Muscle of leg (tissue), 11 donors: ENCODE data around the gene ALOX12B. TPM values are rescaled to one million over a fixed set of nuclear protein-coding genes. Genes with fewer than 3 reads are reported as not detected.
"Not testable (repeated sequence)": the region's sequence is repeated elsewhere in the genome, so short reads cannot be mapped to it uniquely, and the experiment has no call there.

Source experiments
- DNase-seq: peaks from one replicate; pipeline ENCODE4 v3.0.0; 2013
- H3K27ac ChIP-seq: one replicate; pipeline ENCODE4 v1.5.1; 2013; ENCODE audit warnings: mild to moderate bottlenecking, low read length, control low read depth
- H3K27me3 ChIP-seq: one replicate; pipeline ENCODE4 v1.6.1; 2013; ENCODE audit warnings: low read length; ENCODE audit not compliant: control insufficient read depth, insufficient read depth
- H3K36me3 ChIP-seq: one replicate; pipeline ENCODE4 v1.6.1; 2013; ENCODE audit warnings: low read length; ENCODE audit not compliant: control insufficient read depth, insufficient read depth
- H3K4me1 ChIP-seq: one replicate; pipeline ENCODE4 v1.6.1; 2013; ENCODE audit warnings: low read length; ENCODE audit not compliant: control insufficient read depth, insufficient read depth
- H3K4me3 ChIP-seq: one replicate; pipeline ENCODE4 v1.5.1; 2013; ENCODE audit warnings: low read length, control low read depth
- H3K9me3 ChIP-seq: replicated peaks from 2 replicates; pipeline ENCODE4 v1.6.1; 2013; ENCODE audit warnings: low read depth, low read length; ENCODE audit not compliant: control insufficient read depth
- WGBS: methylation state at CpG from one replicate; pipeline ENCODE4 v1.1.5; 2013; ENCODE audit warnings: missing lambda C conversion rate; ENCODE audit not compliant: insufficient coverage; 5-methylcytosine and 5-hydroxymethylcytosine counted together
- polyA plus RNA-seq, 8 donors: library from polyadenylated mRNA; unstranded; fragments of 120-200 nt; gene quantifications; one replicate each; pipeline versions ENCODE4 v1.2.1 to v1.2.3, GENCODE V29; 2013; ENCODE audit warnings: inconsistent platforms in 1 of 8, low replicate concordance in 1 of 8; ENCODE audit not compliant: insufficient read length in 8 of 8, insufficient read depth in 1 of 8
- total RNA-seq: library from RNA; stranded (reverse); fragments of 120-200 nt; gene quantifications from one replicate; pipeline ENCODE4 v1.2.4, GENCODE V29; 2013

ALOX12B gene
- total and polyA plus RNA-seq, 9 donors = not detected

- H3K27ac ChIP-seq = peak overlapping the region; percentile 80
- peak; percentile 94 for DNase-seq
- H3K36me3 ChIP-seq = no peaks in the 10 kb centered on the region
- peak overlapping the region; percentile 77 for H3K4me3 ChIP-seq
- under 1% methylated on average over 26 of the region's 38 CpGs for WGBS
- H3K9me3 ChIP-seq = no peaks in the 10 kb centered on the region
- peaks cover 41% of the 10 kb centered on the region for H3K4me1 ChIP-seq
- H3K27me3 ChIP-seq = peaks cover 71% of the 10 kb centered on the region
Observed at GRCh38 chr17:8118769-8119580, 31.5 kb upstream of the ALOX12B start.

GRCh38 chr17:8117980-8118768, 30.7 kb upstream of the ALOX12B start, which contains the start of gene ALOXE3:
Gene ALOXE3, minus strand, starts transcription at chr17:8118514. Its CDS starts 524 bp downstream, at chr17:8117990.
- Histone ChIP-seq H3K36me3 (no peaks in the 10 kb centered on the region), H3K4me3 (peak within 1 kb of the TSS; percentile 77), H3K4me1 (peaks cover 33% of the 10 kb centered on the region), H3K27me3 (peaks cover 67% of the 10 kb centered on the region), H3K27ac (peak within 1 kb of the TSS; percentile 80), H3K9me3 (no peaks in the 10 kb centered on the region)
- DNase-seq = peak; percentile 51
- 0% methylated on average over 24 of the region's 33 CpGs for WGBS

GRCh38 chr17:8117367-8117979, 30.0 kb upstream of the ALOX12B start:
- peak overlapping the region; percentile 77 for H3K4me3 ChIP-seq

GRCh38 chr17:8116776-8117175, 29.3 kb upstream of the ALOX12B start:
- WGBS = 57% methylated on average over 14 of the region's 18 CpGs
- DNase-seq = no peak
- H3K4me1 ChIP-seq = peaks cover 24% of the 10 kb centered on the region

More at GRCh38 chr17:8117367-8117979, 30.0 kb upstream of the ALOX12B start:
- peaks cover 66% of the 10 kb centered on the region for H3K27me3 ChIP-seq
- no peak overlapping the region for H3K27ac ChIP-seq
- 2% methylated on average over 10 of the region's 18 CpGs for WGBS
- H3K36me3 ChIP-seq = no peaks in the 10 kb centered on the region
- H3K4me1 ChIP-seq = peaks cover 26% of the 10 kb centered on the region
- peak; percentile 30 for DNase-seq
- no peaks in the 10 kb centered on the region for H3K9me3 ChIP-seq

GRCh38 chr17:8110907-8111306, 23.4 kb upstream of the ALOX12B start:
- peaks cover 8% of the 10 kb centered on the region for H3K4me1 ChIP-seq
- peaks cover 70% of the 10 kb centered on the region for H3K27me3 ChIP-seq
- no peak overlapping the region for H3K27ac ChIP-seq
- WGBS = 81% methylated on average over 6 of the region's 6 CpGs
- no peak overlapping the region for H3K4me3 ChIP-seq
- H3K9me3 ChIP-seq = no peaks in the 10 kb centered on the region
- DNase-seq = no peak
- no peaks in the 10 kb centered on the region for H3K36me3 ChIP-seq

More at GRCh38 chr17:8116776-8117175, 29.3 kb upstream of the ALOX12B start:
- Histone ChIP-seq H3K27ac (no peak overlapping the region), H3K4me3 (no peak overlapping the region), H3K36me3 (no peaks in the 10 kb centered on the region), H3K27me3 (peaks cover 66% of the 10 kb centered on the region), H3K9me3 (no peaks in the 10 kb centered on the region)

- Histone ChIP-seq H3K27me3 (peaks cover 66% of the 10 kb centered on the region), H3K4me1 (peaks cover 8% of the 10 kb centered on the region), H3K9me3 (no peaks in the 10 kb centered on the region), H3K27ac (no peak overlapping the region), H3K36me3 (no peaks in the 10 kb centered on the region), H3K4me3 (no peak overlapping the region)
- 38% methylated on average over 7 of the region's 10 CpGs for WGBS
- DNase-seq = no peak
Observed at GRCh38 chr17:8110456-8110804, 22.9 kb upstream of the ALOX12B start.

GRCh38 chr17:8109661-8110455, 22.3 kb upstream of the ALOX12B start:
- 3% methylated on average over 55 of the region's 63 CpGs for WGBS
- H3K9me3 ChIP-seq = no peaks in the 10 kb centered on the region

GRCh38 chr17:8108972-8109660, 21.6 kb upstream of the ALOX12B start:
- Histone ChIP-seq H3K9me3 (no peaks in the 10 kb centered on the region), H3K4me3 (no peak overlapping the region), H3K4me1 (peaks cover 8% of the 10 kb centered on the region), H3K27ac (no peak overlapping the region), H3K27me3 (peaks cover 56% of the 10 kb centered on the region), H3K36me3 (no peaks in the 10 kb centered on the region)
- WGBS = 75% methylated on average over 31 of the region's 33 CpGs
- no peak for DNase-seq

More at GRCh38 chr17:8109661-8110455, 22.3 kb upstream of the ALOX12B start:
- Histone ChIP-seq H3K27ac (no peak overlapping the region), H3K27me3 (peaks cover 63% of the 10 kb centered on the region), H3K4me1 (peaks cover 8% of the 10 kb centered on the region), H3K4me3 (peak overlapping the region; percentile 17), H3K36me3 (no peaks in the 10 kb centered on the region)
- DNase-seq = peak; percentile 24

- not testable (repeated sequence) for H3K4me1 ChIP-seq, H3K4me3 ChIP-seq, H3K36me3 ChIP-seq, H3K27ac ChIP-seq, DNase-seq, H3K9me3 ChIP-seq
- WGBS = 96% methylated on average over 4 of the region's 4 CpGs
- peaks cover 40% of the 10 kb centered on the region for H3K27me3 ChIP-seq
Observed at GRCh38 chr17:8106980-8107379, 19.5 kb upstream of the ALOX12B start.
